NCI-H526 treated with DMSO at 0.1 percent for 48 hours (cell line): ENCODE results near the gene TMEM114.
A peak's percentile ranks its signal among the peaks of the same experiment; 100 is the strongest.
"Not testable (repeated sequence)": the region's sequence is repeated elsewhere in the genome, so short reads cannot be mapped to it uniquely, and the experiment has no call there.

Experiments used
- DNase-seq: peaks from one replicate; lab custom pipeline; 2025; lab: John Stamatoyannopoulos, UW

TMEM114 gene

DNA sequence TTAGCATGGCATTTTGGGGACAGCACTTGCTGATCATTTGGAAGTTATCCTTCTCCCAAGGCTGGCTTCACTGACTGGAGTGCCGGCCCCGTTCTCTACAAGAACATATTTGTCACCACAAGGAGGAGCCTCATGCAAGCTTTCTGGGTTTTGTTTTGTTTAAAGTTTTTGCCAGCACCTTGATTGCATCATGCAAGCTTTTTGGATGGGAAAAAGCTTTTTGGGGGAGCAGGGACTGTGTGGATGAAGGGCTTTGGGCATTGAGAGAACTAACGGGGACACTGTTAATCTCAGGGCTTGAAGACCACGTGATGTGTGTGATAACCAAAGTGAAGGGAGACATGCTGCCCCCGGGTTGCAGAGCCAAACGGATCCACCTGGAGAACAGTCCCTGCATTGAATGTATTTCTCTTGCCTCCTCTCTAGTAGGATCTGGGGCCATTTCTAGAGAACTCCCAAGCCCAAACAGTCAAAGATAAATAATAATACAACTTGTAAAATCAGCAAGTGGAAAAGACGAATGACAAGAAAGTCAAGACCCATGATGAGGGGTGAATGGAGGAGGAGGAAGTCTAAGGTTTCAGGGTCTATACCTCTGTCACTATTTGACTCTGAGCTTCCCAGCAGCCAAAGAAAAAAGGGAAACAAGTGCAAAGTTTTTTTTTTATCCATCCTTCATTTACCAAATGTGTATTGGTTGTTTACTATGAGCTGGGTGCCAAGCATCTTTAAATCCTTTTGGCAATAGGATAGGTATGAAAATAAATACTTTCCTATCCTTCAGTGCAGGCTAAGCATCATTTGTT, 17.2 kb downstream of the TMEM114 start:
- no peak for DNase-seq

DNA sequence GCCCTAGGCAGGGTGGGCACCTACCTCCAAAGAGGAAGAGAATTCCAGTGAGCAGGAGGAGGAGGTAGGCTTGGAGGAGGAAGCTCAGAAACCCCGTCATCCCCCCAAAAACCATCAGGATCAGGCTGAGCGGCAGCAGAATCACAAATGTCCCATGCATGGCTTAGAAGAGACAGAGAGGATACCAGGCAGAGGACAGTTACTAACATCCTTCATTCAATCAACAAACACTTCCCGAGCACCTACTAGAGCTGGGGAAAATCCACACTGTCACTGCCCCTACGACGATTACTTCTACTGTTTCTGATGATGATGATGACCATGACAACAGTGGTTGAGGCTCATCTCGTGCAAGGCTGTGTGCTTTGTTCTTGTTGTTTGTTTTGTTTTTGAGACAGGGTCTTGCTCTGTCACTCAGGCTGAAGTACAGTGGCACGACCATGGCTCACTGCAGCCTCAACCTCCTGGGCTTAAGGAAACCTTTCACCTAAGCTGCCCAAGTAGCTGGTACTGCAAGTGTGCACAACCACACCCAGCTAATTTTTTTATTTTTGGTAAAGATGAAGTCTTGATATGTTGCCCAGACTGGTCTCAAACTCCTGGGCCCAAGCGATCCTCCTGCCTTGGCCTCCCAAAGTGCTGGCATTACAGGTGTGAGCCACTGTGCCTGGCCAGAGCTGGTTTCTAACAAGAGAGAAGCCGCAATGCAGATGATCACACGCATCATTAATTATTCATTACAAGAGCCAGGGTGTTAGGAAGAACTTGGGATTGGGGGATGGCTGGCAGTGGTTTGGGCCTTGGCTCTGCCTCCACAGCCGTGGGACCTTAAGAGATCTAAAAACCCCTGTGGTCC, 18.0 kb downstream of the TMEM114 start:
- DNase-seq, result no peak

DNA sequence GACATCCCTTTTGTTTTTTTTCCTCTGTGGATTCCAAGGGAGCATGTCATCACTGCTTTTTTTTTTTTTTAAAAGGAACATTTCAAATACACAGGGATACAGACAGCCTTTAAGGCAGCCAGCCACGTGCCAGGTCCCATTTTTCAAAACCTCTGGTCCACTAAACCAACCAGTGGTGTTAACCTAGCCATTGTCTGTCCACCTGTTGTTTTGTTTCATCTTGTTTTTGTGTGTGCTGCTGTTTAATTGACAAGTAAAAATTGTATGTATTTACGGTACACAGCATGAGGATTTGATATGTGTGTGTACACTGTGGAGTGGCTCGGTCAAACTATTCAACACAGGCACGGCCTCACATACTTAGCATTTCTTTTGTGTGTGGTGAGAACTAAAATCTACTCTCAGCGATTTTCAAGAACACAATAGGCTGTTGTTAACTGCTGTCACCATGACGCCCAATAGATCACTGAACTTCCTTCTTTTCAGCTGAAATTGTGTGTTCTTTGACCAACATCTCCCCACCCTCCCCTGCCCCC, 19.2 kb downstream of the TMEM114 start:
- DNase-seq, result no peak

DNA sequence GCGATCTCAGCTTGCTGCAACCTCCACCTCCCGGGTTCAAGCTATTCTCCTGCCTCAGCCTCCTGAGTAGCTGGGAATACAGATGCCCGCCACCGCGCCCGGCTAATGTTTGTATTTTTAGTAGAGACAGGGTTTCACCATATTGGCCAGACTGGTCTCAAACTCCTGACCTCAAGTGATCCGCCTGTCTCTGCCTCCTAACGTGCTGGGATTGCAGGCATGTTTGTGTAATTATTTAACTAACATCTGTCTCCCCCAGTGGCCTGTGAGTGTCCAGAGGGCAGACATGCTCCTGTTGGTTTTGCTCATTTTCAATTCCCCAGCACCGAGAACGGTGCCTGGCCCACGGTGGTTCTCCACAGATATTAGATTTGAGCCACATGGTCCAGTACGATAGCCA, 19.9 kb downstream of the TMEM114 start:
- DNase-seq, result not testable (repeated sequence)

DNA sequence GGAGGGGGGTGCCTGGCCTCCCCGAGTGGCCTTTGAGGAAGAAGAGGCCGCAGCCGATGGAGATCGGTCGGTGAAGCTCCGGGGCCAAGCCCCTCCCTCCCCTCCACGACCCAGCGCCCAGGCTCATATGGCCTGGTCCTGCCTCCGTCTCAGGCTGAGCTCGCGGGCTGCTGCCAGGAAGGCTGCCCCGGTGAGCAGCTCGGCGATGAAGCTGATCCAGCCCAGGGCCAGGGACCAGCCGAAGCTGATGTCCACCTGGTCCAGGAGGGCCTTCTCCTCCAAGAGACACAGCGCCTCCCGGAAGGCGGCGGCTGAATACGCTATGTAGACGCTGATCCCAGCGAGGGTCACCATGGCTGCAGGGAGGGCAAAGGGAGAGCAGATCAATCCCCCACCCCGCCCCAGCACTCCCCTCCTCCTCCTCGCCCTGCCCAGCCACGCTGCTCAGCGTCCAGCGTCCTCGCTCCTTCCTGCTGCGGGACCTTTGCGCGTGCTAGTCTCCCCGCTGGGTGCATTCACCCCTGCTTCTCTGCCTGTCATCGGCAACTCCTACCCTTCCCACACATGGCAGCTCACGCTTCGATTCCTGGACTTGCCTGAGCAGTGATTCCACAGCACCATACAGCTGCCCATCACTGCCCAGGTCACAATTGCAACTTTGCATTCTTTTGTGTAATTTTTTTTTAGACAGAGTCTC, 20.5 kb downstream of the TMEM114 start:
- DNase-seq, result no peak

DNA sequence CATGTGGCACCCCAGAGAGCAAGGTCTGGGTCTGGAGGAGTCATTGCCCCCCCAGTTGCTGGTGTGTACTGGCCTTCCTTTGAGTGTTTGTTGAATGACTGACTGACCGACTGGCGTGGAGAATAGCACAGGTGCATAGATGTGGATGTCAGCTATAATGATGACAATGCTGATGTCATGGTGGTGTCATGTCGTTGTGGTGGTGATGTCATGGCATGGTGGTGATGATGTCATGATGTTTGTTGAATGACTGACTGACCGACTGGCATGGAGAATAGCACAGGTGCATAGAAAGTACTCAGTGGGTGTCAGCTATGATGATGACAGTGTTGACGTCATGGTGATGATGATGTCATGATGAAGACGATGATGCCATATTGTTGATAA, 22.1 kb downstream of the TMEM114 start:
- DNase-seq, result no peak

DNA sequence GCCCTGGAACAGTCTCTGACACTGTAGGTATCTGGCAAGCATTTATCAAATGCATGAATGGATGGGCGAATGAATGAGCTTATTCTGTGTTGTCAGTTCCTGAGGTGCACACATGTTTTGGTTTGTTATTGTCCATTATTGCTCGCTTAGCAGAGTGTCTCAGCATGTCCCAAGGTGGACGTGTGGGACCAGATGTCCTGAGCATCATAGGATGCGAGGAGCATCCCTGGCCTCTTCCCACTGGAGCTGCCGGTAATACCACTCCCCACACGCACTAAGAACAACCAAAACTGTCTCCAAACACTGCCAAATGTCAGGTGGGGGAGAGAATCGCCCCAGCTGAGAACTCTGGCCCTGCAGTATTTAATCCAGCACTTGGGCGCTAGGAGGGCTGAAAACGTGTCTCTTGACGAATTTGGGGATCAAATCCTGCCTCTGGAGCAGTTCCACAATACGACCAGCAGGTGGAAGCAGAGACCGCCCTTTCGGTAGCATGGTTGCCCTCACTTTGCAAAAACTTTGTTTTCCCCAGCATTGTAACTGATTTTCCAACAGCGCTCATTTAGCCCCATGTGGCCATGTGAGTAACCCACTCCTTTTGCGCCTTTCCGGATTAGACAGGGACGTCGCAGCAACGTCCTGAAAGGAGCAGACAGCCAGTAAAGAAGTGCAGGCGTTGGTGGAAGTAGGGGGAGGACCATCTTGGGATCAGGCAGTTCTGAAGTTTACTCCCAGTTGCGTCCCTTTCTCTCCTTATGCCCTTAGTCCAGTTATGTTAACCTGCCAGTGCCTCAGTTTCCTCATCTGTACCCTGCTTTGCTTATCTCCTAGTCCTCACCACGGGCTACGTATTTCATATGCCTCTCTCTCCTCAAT, 22.7 kb downstream of the TMEM114 start:
- peak; percentile 80 for DNase-seq

DNA sequence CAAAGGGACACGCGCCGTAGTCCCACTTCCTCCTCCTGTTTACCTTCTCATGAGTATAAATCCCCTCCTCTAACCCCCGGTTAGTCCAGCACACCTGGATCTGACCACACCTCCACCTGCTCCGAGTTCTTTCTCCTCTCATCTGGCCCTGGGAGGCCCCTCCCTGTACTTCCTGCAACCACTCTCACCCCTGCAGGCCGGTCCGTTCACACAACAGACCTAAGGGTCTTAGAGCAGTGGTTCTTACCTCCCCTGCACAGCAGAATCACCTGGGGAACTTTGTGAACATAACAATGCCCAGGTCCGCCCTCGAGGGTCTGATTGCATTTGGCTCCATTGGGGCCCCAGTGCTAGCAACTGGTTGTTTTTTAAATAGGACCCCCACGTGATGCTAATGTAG, 24.8 kb downstream of the TMEM114 start:
- DNase-seq, result no peak

DNA sequence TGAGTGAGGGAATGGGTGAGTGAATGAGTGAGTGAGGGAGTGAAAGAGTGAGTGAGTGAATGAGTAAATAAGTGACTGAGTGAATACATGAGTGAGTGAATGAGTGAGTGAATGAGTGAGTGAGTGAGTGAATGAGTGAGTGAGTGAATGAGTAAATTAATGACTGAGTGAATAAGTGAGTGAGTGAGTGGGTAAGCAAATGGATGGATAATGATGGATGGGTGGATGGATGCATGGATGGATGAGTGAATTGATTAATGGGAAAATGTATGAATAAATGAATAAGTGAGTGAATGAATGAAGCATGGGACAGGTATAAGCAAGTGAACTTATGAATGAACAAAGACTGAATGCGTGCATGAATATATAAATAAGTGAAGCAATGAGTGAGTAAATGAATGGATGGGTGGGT, 25.4 kb downstream of the TMEM114 start:
- DNase-seq, result no peak

DNA sequence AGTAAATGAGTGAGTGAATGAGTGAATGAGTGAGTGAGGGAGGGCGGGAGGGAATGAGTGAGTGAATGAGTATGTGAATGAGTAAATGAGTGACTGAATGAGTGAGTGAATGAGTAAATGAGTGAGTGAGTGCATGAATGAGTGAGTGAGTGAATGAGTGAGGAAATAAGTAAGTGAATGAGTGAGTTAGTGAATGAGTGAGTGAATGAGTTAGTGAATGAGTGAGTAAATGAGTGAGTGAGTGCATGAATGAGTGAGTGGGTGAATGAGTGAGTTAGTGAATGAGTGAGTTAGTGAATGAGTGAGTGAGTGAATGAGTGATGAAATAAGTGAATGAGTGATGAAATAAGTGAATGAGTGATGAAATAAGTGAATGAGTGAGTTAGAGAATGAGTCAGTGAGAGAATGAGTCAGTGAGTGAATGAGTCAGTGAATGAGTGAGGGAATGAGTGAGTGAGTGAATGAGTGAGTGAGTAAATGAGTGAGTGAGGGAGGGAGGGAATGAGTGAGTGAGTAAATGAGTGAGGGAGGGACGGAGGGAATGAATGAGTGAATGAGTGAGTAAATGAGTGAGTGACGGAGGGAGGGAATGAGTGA, 26.3 kb downstream of the TMEM114 start:
- not testable (repeated sequence) for DNase-seq

DNA sequence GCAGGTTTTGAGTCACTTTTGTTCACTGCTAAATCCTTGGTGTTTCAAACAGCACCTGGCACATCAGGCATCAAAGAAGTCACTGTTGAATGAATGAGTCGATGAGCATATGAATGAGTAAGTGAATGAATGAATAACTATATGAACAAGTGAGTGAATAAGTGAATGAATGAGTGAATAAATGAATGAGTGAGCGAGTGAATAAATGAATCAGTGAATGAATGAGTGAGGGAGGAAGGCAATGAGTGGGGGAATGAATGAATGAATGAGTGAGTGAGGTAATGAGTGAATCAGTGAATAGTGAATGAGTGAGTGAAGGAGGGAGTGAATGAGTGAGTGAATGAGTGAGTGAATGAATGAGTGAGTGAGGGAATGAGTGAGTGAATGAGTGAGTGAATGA, 28.8 kb downstream of the TMEM114 start:
- DNase-seq, result no peak

DNA sequence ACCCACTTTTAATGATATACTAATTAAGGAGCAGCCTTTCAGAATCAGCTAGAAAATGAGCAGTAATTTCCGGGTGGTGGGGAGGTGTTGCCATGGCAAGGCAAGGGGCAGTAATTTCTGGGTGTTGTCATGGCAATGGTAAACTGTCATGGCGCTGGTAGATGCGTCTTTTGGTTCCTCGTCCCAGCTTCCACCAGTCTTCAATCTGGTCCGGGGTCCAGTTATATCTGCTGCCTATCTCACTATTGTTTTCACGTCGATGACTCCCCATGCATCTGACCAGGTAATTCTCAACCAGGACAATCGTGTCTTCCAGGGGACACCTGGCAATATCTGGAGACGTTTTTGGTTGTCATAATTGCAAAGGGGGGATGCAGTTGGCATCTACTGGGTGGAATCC, 34.9 kb downstream of the TMEM114 start:
- DNase-seq, result no peak

DNA sequence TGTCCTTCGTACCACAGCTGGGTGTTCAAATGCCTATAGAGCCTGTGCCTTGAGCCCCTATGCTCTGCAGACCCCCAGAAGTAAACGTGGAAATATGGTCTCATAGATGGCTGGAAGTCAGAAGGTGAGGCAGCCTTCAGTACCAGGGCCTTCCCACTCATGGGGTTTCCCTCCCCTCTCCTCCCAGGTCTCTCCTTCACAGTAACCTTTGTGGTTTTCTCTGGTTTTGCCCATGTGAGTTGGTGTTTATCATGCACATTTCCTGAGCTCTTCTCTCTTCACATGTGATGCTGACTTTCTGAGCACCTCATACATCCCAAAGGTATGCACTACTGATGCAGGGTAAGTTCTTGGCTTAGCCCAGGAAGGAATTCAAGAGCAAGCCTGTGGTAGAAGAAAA, 35.4 kb downstream of the TMEM114 start:
- DNase-seq, result no peak

DNA sequence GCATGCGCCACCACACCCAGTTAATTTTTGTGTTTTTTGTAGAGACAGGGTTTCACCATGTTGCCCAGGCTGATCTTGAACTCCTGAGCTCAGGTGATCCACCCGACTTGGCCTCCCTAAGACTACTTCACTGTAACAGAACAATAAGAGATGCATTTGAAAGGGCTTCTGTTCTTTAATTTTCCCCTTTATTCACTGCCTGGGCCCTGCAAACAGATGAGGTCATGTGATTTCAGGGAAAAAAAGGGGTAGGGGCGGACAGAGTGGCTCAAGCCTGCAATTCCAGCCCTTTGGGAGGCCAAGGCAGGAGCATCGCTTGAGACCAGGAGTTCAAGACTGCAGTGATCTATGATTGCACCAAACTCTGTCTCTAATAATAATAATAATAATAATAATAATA, 36.3 kb downstream of the TMEM114 start:
- no peak for DNase-seq

DNA sequence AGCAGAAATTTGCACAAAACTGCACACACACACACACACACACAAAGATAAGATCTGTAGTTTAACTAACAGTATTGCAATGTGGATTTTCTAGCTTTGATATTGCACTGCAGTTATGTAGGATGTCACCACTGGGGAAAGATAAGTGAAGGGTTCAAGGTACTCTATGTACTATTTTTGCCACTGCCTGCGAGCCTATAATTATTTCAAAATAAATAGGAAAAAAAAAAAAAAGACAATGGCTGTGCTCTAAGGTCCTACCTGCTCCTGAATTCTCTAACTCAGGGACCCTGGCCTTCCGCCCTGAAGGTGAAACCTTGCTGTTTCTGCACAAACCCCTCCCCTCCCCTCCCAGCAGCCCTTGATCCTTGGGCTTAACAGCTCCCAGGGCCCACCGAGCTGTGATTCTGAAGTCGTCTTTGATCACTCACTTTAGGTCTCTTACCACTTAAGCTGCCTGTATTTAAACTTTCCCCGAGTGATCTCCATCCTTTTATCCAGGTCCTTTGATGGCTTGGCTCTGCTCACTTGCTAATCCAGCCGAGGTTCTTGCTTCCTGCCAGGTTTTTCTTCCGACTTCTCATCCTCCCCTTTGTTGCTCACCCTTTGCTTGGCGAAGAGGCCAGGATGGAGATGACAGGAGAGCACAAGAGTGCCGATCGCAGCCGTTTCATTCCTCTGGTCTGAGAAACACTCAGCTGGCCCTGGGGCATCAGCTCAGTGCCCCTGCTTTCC, 37.7 kb downstream of the TMEM114 start:
- no peak for DNase-seq

DNA sequence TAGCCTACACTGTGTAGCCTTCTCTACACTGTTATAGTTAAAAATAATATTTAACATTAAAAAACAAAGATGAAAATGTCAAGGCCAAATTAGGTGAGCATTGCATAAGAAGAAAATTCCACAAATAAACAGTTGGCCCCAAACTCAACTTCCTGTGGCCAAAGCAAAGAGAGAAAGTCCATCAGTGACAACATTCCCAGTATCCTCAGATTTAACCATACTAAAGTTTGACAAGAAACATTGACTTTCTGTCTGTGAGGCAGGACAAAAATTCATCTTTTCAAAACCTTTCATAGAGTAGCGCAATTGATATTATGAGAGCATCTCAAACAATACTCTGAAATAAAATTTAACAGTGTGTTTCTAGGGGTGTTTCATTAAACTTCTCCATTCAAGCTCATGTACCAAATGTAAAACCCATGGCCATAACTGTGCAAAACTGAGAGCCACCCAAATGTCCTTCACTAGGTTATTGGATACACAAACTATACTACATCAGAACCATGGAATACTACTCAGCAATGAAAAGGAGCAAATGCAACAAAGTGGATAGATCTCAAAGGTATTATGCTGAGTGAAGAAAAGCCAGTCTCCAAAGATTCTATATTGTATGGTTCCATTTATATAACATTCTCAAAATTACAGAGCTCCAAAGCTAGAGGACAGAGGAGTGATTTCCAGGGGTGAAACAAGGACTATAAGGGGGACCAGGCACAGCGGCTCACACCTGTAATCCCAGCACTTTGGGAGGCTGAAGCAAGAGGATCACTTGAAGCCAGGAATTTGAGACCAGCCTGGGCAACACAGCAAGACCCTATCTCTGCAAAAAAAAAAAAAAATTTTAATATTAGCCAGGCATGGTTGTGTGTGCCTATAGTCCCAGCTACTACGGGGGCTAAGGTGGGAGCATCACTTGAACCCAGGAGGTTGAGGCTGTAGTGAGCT, 38.7 kb downstream of the TMEM114 start:
- DNase-seq, result no peak

DNA sequence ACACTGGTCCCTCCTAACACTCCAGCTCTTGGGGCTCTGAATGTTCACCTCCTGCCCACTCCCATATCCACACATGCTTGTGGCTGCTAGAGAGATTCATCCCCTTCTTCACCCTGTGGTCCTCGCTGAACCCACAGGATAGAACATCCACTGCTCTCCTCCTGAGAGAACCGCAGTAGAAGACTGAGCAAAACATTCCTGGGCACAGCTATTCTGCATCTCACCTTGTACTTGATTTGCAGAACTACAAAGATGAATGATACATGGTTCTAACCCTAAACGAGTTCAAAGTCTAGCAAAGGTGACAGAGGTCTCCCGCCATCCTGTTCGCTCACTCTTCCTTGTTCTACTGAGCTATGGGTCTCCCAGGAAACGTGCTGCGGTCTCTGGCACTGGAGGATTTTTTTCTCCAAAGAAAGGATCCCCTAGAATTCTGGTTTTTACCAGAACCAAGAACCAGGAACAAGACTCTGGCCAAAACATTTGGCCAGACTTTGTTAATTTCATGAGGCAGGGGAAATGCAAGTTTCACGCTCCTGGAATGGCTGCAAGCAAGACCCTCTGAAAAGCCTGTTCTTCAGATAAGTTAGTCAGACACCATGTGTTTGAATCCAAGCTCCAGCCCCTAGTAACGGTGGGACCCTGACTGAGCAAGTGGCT, 39.5 kb downstream of the TMEM114 start:
- no peak for DNase-seq

DNA sequence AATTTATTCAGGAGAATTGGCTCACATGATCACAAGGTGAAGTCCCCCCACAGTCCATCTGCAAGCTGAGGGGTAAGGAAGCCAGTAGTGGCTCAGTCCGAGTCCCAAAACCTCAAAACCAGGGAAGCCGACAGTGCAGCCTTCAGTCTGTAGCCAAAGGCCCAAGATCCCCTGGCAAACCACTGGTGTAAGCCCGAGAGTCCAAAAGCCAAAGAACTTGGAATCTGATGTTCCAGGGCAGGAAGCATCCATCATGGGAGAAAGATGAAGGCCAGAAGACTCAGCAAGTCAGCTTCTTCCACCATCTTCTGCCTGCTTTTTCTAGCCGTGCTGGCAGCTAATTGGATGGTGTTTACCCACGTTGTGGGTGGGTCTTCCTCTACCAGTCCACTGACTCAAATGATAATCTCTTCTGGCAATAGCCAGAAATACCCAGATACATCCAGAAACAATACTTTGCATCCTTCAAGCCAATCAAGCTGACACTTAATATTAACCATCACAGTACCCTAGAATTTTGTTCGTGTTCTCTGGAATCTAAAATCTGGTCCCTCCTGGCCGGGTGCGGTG, 40.4 kb downstream of the TMEM114 start:
- DNase-seq, result no peak
